ENCODE data around the gene AGL.
A peak's percentile ranks its signal among the peaks of the same experiment; 100 is the strongest.
"Not testable (repeated sequence)": the region's sequence is repeated elsewhere in the genome, so short reads cannot be mapped to it uniquely, and the experiment has no call there.

The AGL gene

DNA sequence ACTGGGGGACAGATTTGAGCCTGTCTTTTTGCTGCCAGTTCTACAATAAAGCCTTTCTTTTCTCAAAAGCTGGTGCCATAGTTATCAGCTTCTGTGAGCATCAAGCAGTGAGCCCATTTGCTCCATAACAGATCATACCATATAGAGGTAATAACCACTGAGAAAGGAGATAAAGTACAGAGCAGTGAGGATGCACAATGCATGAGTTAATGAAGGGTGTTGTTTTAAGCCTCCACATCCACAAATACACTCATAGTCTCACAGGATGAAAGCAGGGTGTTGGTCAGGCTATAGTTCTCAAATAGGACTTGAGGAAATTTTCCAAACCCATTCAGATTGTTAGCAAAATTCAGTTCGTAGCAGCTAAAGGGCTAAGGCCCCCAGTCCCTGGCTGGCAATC, 94.0 kb downstream of the AGL start:
- DNase-seq = no peak

DNA sequence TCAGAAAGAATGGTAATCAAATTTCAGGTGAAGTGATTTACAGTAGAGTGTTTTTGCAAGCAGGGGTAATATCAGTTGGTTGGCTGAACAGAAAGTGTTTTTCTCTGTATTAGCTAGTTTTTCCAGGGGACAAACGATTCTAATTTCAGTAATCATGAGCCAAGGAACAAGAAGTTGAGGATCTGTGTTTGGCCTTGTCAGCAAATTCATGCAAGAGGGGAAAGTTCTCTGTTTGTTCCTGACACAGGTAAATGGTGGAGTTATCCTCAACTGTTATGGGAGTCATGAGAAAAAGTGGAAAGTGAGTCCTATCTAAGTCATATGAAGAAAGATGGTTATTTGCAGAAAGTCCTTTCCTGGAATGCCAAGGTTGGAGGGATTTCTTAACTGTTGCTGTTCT, 95.0 kb downstream of the AGL start:
- DNase-seq = no peak

DNA sequence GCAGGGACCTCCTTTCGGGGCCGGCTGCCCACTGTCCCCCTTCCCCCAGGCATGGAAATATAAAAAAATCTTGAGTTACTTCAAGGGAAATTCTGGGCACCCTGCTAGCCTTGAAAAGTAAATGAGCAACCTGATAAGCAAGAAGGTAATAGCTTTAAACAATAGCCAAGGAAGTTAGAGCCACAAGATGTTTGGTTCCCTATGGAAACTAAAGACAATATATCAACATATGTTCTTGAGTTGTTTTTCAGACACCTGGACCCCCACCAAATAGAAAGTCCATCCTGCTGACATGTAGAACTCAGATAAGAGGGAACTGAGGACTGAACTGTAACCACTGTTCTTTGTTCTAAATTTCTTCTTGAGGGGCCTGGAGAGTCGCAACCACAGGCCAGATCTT, 100.3 kb downstream of the AGL start:
- no peak for DNase-seq

DNA sequence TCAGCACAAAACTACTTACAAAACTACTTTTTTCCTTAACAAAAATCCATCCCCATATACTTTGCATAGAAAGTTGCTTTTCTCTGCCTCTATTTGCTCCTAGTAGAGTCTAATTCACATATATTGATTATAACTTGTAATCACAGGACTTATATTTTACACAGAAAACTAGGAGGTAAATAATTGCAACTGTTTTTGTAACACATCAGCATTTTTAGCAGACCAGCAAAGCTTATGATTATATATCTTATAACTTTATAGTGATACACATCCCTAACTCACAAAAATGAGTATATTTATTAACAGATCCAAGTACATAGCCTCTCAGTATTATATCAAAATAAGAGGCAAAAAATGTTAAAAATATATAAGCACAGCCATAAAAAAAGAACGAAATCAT, 102.4 kb downstream of the AGL start:
- no peak for DNase-seq

DNA sequence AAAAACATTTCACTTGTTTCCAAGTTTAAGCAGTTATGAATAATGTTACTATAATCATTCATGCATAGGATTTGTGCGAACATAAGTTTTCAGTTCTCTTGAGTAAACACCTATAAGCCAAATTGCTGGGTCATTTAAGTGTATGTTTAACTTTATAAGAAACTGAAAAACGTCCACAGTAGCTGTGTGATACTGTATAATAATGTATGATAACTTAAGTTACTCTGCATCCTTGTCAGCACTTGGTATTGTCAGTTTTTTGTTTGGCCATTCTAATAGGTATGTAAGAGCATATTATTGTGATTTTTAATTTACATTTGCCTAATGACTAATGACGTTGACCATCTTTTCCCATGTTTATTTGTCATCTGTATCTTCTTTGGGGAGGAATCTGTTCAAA, 105.2 kb downstream of the AGL start:
- no peak for DNase-seq

DNA sequence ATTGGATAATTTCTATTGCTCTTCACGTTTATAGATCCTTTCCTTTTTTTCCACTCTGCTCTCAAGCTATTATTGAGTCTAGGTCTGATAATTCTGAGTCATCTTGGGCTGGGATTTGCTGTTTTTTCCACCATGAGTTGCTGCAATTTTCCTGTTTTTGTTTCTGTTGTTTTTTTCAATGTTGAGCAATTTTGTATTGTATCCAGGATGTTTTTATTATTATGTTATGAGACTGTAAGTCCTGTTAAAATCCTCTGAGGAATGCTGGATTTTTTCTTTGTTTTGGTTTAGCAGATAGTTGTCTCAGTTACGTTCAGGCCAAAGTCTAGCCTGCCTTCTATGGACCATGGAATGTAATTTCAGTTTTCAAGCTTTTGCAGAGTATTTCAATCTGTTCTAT, 106.6 kb downstream of the AGL start:
- DNase-seq = no peak

DNA sequence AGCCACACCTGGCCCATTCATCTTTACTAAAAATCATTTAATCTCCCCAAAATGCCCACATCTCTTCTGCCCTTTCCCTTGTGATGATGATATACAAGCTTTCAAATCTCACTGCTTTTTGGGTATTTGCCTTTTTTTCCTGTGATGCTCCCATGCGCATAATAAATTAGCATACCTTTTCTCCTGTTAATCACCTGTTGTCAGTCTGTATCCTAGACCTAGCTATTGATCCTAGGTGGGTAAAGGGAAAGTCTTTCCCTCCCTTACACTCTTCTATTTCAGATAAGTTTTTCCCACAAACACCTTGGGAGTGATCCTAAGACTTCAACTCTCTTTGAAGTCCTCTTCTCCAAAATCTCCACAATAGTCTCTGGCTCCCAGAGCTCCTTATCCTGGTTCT, 107.7 kb downstream of the AGL start:
- no peak for DNase-seq

DNA sequence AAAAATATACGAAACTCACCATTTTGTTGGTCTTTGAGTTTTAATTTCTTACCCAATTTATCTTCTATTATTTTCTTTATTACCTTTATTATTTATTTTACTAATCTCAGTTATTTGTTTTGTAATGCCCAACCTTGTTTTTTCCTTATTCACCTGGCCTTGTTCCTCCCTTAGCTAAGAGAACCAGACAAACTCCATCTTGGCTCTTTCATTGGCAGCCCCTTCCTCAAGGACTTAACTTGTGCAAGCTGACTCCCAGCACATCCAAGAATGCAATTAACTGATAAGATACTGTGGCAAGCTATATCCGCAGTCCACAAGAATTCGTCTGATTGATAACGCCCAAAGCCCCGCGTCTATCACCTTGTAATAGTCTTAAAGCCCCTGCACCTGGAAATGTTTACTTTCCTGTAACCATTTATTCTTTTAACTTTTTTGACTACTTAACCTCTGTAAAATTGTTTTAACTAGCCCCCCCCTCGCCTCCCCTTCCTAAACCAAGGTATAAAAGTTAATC, 109.1 kb downstream of the AGL start:
- DNase-seq = not testable (repeated sequence)

DNA sequence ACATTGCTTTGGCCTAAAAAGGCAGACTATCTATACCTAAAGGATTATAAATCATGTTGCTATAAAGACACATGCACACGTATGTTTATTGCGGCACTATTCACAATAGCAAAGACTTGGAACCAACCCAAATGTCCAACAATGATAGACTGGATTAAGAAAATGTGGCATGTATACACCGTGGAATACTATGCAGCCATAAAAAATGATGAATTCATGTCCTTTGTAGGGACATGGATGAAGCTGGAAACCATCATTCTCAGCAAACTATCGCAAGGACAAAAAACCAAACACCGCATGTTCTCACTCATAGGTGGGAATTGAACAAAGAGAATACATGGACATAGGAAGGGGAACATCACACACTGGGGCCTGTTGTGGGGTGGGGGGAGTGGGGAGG, 110.1 kb downstream of the AGL start:
- not testable (repeated sequence) for DNase-seq

DNA sequence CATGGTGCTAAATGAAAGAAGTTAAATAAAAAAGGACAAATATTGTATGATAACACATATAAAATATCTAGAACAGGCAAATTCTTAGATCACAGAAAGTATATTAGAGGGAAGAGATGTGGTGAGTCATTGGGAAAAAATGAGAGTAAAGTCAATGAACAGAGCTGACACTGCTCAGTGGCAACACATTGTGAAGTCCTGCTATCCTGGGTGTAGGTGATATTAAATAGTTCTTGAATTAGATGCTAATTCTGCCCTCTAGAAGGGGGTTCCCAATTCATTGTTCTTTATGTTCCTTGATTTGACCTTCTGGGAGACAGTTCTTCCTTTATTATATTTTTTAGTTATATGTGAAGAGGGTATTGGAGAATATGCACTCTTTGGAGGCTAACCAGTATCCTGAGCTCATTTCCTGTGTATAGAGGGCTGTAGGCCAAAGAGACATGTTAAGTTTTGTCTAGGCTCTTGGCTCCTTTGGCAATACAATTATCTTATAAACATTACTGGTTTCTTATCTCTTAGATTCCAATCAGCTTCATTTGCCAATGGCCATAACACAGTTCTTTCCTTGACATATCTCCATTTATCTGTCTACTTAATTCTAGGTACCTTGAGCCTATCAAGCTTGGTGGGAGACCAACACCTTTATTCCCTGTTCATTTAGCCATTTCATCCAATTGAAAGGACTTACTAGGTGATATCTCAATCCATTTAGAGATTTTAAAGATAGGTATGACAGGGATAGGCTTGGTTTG, 113.1 kb downstream of the AGL start:
- no peak for DNase-seq

DNA sequence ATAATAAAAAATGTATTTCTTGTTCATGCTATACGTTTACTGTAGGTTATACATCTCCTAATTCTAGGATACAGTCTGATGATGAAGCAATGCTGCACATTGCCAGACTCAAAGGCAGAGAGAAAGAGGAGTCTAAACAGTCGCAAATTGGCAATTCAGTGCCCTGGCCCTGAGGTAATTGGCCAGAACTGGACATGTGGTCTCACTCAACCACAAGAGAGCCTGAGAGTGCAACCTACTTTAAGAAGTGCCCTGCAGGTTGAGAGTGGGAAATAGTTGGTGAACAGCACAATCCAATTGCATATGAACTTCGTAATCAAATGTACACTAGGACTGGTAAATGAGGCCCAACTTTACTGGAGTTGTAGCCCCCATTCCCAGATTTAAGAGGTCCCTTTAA, 114.6 kb downstream of the AGL start:
- DNase-seq = no peak

DNA sequence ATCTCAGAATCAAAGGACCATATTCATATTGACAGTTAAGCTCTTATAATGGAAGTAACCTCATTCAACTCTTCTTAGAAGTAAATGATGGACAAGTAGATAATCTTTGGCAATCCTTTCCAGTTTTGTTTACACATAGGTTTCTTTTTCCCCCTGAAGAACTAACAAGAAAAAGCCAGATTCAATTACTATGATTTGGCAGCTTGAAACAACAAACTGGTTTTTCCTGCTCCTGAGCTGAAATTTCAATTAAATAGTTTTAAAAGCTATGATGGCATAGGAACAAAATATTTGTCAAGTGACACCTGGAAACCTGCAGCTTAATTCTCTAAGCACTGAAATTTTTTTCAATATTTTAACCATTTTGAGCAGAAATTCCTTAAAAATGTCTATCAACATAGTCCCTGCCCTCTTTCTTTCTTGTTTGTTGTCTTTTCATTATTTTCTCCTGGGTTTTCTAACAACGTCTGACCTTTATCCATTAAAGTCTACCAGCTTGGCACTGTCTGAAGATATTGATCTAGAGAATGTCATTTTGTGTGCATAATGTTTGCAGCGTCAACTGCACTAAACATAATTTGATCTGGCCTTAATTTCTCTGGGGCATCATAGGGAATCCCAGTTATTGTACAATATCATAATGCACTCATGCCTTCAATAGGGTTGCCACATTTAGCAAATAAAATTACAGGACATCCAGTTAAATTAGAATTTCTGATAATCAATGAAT, 115.7 kb downstream of the AGL start:
- no peak for DNase-seq

DNA sequence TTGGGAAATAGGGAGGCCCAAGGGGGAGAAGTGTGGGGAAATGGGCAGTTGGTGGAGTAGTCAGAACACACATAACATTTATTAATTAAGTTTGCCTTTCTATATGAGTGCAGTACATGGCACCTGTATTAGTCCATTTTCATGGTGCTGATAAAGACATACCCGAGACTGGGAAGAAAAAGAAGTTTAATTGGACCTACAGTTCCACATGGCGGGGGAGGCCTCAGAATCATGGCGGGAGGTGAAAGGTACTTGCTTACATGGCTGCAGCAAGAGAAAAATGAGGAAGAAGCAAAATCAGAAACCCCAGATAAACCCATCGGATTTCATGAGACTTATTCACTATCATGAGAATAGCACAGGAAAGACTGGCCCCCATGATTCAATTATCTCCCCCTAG, 118.1 kb downstream of the AGL start:
- no peak for DNase-seq

DNA sequence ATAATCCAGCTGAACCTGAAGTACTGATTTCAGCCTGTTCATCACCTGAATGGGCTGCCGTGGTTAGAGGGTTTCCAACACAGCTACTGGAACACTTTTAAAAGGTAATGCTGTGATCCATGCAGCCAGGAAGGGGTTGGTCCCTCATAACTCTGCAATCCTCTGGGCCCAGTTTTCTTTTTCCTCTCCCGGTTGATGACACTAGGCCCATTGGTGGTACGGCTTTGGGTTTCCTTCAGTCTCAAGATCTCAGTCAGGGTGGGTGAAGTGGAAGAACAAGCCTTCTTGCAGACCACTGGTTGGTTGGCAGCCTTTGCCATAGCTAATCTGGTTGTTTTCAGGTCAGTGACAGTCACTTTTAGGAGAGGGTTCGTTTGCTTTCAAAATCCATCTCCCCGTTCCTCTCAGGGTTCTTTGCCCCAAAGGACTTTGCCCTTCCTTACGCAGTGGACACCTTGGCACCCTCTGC, 119.1 kb downstream of the AGL start:
- DNase-seq = no peak

DNA sequence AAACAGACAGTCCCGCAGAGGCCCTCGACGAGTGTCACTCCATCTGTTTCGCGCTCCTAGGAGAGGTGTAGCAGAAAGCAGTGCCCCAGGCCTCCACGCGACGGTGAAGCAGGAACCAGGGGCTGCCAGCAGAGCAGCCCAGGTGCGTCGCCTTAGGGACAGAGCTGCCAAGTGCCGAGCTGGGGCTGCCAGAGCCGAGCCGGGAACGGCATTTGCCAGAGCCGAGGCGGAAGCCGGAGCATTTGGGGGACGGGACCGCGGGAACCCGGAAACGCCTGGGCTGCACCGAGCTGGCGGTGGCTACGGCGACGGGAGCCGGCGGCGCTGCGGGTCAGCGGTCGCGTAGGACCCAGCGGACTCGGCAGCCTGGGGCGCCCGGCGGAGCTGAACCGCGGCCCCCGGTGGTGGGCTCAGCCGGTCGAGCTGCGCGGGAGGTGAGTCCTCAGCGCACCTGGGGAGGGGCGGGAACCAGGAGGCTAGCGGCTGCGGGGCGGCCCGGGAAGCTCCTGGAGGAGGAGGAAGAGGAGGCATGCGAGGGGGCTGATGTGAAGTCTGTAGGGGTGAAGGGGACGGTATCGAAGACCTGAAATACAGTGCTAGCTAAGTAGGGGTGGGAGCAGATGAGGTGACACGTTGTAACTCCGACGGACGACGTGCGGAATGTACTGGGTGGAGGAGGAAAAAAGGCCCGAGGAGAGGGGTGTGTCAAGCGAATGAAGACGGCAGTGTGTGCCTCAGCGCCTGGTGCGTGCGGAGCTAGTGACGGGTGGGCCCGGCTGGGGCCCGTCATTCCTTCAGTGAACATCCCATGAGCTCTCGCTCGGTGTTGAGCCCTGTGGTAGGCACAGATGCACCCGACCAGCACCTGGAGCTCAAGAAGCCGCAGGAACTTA, 119.8 kb downstream of the AGL start, which contains the start of gene SLC35A3:
TSS of gene SLC35A3 (plus strand) at position 268 of the 893 bp plus-strand sequence. CDS start 23,559 bp downstream, outside the sequence.
- DNase-seq = peak; percentile 86

DNA sequence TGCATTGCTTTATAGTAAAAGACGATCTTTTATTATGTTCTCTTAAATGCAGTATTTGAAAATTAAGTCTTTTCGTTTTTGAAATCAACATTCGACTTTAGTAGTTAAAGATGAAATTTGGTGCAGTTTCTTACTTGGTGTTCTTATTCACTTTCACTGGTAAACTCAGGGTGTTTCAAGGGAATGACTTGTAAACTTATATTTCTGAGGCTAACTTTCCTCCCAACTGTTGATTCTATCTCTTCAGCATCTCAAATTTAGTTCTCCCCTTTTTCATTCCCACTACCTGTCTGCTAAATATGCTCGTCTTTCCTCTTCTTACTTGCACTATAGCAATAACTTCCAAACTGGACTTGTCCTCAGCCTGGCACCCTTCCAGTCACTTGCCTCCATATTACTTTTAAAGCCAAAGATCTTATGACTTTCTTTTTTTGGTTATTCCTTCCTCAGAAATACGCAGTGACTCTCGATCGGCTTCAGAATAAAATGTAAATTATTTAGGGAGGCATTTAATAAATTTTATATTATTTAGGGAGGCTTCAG, 120.6 kb downstream of the AGL start:
- no peak for DNase-seq

DNA sequence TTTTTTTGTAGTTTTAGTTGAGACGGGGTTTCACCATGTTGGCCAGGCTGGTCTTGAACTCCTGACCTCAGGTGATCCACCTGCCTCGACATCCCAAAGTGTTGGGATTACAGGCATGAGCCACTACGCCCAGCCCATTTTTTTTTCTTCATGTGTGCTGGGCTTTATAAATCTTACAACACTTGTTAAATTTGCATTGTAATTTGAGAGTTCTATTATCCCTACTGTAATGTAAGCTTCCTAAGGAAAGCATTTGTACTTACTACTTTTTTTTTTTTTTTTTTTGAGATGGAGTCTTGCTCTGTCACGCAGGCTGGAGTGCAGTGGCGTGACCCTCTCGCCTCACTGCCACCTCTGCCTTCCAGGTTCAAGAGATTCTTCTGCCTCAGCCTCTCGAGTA, 121.9 kb downstream of the AGL start:
- not testable (repeated sequence) for DNase-seq

All from activated T-cell treated with anti-CD3 and anti-CD28 coated beads, Interleukin-2, amount 50 U/mL, for 1 hour (primary cell).